HEK293T (cell line): ENCODE results near the gene AP4S1.

Experiments
- CTCF ChIA-PET: fragments of 350-600 bp; formaldehyde crosslinking; extraction: SDS; loops from one replicate; lab custom pipeline; 2021; ENCODE audit warnings: antibody characterized with exemption, inconsistent platforms; lab: Yijun Ruan, JAX
- POLR2A ChIA-PET: fragments of 350-600 bp; formaldehyde crosslinking; extraction: SDS; loops from one replicate; lab custom pipeline; 2020; ENCODE audit warnings: antibody characterized with exemption, inconsistent platforms; lab: Yijun Ruan, JAX
- DNase-seq: peaks from one replicate; pipeline ENCODE4 v3.0.0; 2012; ENCODE audit warnings: mixed read lengths; ENCODE audit errors: extremely low spot score
- ARNT ChIP-seq: fragments of 450-650 bp; IDR thresholded peaks from 2 replicates; pipeline ENCODE4 v1.6.1; 2017; ENCODE audit warnings: mild to moderate bottlenecking
- BHLHE40 ChIP-seq: fragments of 450-650 bp; IDR thresholded peaks from 2 replicates; pipeline ENCODE4 v1.6.1; 2016; ENCODE audit warnings: mild to moderate bottlenecking, moderate library complexity, borderline replicate concordance
- CTBP1 ChIP-seq: fragments of 450-650 bp; IDR thresholded peaks from 2 replicates; pipeline ENCODE4 v1.6.1; 2016; ENCODE audit warnings: borderline replicate concordance
- ELF4 ChIP-seq: fragments of 450-650 bp; IDR thresholded peaks from 2 replicates; pipeline ENCODE4 v1.6.1; 2017; ENCODE audit warnings: antibody characterized with exemption
- FOXA1 ChIP-seq: fragments of 450-650 bp; IDR thresholded peaks from 2 replicates; pipeline ENCODE4 v1.6.1; 2016; ENCODE audit warnings: mild to moderate bottlenecking
- FOXK2 ChIP-seq: fragments of 450-650 bp; IDR thresholded peaks from 2 replicates; pipeline ENCODE4 v1.6.1; 2016; ENCODE audit warnings: mild to moderate bottlenecking
- FOXM1 ChIP-seq: fragments of 450-650 bp; IDR thresholded peaks from 2 replicates; pipeline ENCODE4 v1.6.1; 2017; ENCODE audit warnings: mild to moderate bottlenecking, borderline replicate concordance
- HDGF ChIP-seq: fragments of 450-650 bp; IDR thresholded peaks from 2 replicates; pipeline ENCODE4 v1.6.1; 2017; ENCODE audit warnings: antibody characterized with exemption, borderline replicate concordance
- L3MBTL2 ChIP-seq: fragments of 450-650 bp; conservative IDR thresholded peaks from 2 replicates; pipeline ENCODE4 v1.6.1; 2016; ENCODE audit warnings: mild to moderate bottlenecking
- LEF1 ChIP-seq: fragments of 450-650 bp; IDR thresholded peaks from 2 replicates; pipeline ENCODE4 v1.6.1; 2017; ENCODE audit warnings: mild to moderate bottlenecking, borderline replicate concordance
- NFRKB ChIP-seq: fragments of 450-650 bp; IDR thresholded peaks from 2 replicates; pipeline ENCODE4 v1.6.1; 2016; ENCODE audit warnings: mild to moderate bottlenecking, moderate library complexity
- SP1 ChIP-seq: fragments of 450-650 bp; IDR thresholded peaks from 2 replicates; pipeline ENCODE4 v1.6.1; 2017
- SUZ12 ChIP-seq: fragments of 450-650 bp; IDR thresholded peaks from 2 replicates; pipeline ENCODE4 v1.6.1; 2016; ENCODE audit warnings: mild to moderate bottlenecking
- TARDBP ChIP-seq: fragments of 450-650 bp; IDR thresholded peaks from 2 replicates; pipeline ENCODE4 v1.6.1; 2016
- ZNF384 ChIP-seq: fragments of 450-650 bp; IDR thresholded peaks from 2 replicates; pipeline ENCODE4 v1.6.1; 2016
- TF ChIP-seq, protein P1 (sequence below): fragments of 450-650 bp; IDR thresholded peaks from 2 replicates; pipeline ENCODE4 v1.6.1; 2016

AP4S1 gene

DNA sequence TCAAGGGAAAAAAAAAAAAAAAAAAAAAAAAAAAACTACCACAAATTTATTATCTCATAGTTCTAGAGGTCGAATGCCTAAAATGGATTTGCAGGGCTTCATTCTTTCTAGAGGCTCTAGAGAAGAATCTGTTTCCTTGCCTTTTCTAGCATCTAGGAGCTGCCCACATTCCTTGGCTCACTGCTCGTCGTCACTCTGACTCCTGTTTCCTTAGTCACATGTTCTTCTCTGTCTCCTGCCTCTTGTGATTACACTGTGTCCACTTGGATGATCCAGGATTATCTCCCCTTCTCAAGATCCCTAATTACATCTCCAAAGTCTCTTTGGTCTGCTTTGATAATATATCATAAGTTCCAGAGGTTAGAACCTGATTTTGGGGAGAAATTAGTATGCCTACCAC, 93.4 kb downstream of the AP4S1 start:
- CTCF ChIA-PET: no interaction called here
- POLR2A ChIA-PET: no interaction called here
- no peak for TF ChIP-seq FOXM1
- no peak for DNase-seq

DNA sequence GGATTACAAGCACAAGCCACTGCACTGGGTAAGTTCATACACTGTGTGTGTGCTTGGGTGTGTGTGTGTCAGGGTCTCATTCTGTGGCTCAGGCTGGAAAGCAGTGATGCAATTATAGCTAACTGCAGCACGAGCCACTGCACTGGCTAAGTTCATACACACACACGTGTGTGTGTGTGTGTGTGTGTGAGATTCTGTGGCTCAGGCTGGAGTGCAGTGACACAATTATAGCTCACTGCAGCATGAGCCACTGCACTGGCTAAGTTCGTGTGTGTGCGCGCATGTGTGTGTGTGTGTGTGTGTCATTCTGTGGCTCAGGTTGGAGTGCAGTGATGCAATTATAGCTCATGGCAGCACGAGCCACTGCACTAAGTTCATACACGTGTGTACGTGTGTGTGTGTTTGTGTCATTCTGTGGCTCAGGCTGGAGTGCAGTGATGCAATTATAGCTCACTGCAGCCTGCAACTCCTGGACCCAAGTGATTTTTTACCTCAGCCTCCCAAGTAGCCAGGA, 96.7 kb downstream of the AP4S1 start:
- no peak for TF ChIP-seq HDGF
- no peak for TF ChIP-seq FOXK2
- TF ChIP-seq, protein P1, sequence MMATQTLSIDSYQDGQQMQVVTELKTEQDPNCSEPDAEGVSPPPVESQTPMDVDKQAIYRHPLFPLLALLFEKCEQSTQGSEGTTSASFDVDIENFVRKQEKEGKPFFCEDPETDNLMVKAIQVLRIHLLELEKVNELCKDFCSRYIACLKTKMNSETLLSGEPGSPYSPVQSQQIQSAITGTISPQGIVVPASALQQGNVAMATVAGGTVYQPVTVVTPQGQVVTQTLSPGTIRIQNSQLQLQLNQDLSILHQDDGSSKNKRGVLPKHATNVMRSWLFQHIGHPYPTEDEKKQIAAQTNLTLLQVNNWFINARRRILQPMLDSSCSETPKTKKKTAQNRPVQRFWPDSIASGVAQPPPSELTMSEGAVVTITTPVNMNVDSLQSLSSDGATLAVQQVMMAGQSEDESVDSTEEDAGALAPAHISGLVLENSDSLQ: no peak
- no peak for TF ChIP-seq BHLHE40
- no peak for TF ChIP-seq ARNT
- TF ChIP-seq ELF4: no peak
- TF ChIP-seq SUZ12: no peak
- TF ChIP-seq NFRKB: no peak
- no peak for TF ChIP-seq ZNF384
- no peak for TF ChIP-seq FOXA1
- TF ChIP-seq LEF1: no peak
- no peak for TF ChIP-seq L3MBTL2
- CTCF ChIA-PET: no interaction called here
- DNase-seq: no peak

DNA sequence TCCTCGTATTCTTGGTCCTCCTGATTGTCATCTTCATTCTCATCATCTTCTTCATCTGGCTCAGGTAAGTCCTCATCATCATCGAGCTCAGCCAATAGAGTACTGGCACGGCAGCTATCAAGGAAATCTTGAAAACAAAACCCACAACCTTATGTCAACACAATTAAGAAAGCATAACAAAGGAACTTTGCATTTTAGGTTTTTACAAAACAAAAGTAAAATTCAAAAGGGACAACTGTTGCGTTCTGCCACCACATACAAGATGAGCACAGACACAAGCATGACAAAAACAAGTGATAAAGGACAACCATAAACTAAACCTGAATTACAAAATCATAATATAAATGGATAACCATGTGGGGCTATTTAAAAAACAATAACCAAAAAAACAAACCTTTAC, 97.5 kb downstream of the AP4S1 start:
- DNase-seq: no peak
- ChIA-PET POLR2A (no interaction called here), CTCF (no interaction called here)
- TF ChIP-seq NFRKB (no peak), BHLHE40 (no peak), SP1 (no peak), ARNT (no peak), FOXA1 (no peak), FOXM1 (no peak)

More for the DNA sequence above, 96.7 kb downstream of the AP4S1 start:
- POLR2A ChIA-PET: no interaction called here

DNA sequence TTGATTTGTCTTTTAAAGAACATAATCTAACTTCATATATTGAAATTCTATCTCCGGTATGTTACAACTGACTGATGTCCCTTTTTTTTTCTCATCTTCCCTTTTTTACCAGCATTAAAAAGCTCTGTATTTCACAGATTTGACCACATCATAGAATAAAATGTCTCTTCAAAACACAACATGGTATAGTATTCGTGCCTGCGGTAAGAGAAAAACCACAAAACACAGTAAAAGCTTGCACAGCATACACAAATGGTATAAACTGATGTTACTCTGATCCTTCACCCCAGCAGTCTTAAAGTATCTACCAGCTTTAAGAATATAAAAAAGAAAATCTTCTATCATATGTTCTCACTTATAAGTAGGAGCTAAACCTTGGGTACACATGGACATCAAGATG, 98.7 kb downstream of the AP4S1 start:
- POLR2A ChIA-PET: no interaction called here
- DNase-seq: no peak
- no peak for TF ChIP-seq FOXM1
- TF ChIP-seq NFRKB: no peak
- no peak for TF ChIP-seq FOXK2
- TF ChIP-seq SUZ12: no peak
- CTCF ChIA-PET: no interaction called here

DNA sequence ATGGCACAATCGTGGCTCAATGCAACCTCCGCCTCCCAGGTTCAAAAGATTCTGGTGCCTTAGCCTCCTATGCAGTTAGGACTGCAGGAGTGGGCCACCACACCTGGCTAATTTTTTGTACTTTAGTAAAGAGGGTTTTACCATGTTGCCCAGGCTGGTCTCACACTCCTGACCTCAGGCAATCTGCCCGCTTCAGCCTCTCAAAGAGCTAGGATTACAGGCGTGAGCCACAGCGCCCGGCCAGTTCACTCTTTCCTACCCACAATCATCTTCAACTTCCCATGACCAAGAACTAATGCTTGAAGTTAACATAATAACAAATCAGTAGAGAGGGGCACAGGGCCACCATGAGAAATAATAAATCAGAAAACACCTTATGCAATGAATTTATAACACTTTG, 99.8 kb downstream of the AP4S1 start:
- POLR2A ChIA-PET: no interaction called here

DNA sequence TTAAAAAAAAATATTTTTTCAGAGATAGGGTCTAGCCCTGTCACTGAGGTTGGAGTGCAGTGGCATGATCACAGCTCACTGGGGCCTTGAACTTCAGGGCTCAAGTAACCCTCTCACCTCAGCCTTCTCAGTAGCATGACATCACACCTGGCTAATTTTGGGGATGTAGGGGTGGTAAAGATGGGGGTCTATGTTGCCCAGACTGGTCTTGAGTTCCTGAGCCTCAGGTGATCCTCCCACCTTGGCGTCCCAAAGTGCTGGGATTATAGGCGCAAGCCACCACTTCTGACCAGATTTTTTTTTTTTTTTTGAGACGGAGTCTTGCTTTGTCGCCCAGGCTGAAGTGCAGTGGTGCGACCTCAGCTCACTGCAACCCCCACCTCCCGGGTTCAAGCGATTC, 101.2 kb downstream of the AP4S1 start:
- no peak for DNase-seq
- TF ChIP-seq LEF1 (no peak), FOXK2 (no peak), HDGF (no peak), FOXM1 (no peak), FOXA1 (no peak), CTBP1 (no peak), NFRKB (no peak), SUZ12 (no peak)
- ChIA-PET POLR2A (no interaction called here), CTCF (no interaction called here)

More for the DNA sequence above, 99.8 kb downstream of the AP4S1 start:
- DNase-seq: no peak
- no peak for TF ChIP-seq SUZ12
- TF ChIP-seq FOXM1: no peak
- no peak for TF ChIP-seq HDGF
- TF ChIP-seq ELF4: no peak
- TF ChIP-seq, protein P1: no peak
- no peak for TF ChIP-seq ARNT
- no peak for TF ChIP-seq LEF1
- no peak for TF ChIP-seq TARDBP
- CTCF ChIA-PET: no interaction called here

DNA sequence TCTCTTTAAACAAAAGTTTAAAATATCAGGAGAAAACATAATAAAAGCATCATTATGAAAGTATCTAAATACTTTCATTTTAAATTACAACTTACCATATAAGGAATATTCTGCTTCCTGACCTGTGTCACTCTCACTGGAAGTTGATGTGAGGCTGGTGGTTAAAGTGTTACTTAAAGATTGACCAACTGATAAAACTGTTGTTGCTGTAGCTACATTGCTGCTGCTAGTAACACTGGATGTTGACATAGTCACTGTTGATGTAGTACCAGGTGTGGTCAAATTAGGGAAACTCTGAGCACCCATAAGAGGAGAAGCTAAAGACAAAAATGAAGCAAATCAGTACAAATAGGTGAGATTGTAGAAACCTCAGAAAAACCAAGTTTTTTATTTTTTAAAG, 102.2 kb downstream of the AP4S1 start:
- no peak for TF ChIP-seq LEF1
- TF ChIP-seq SP1: no peak
- TF ChIP-seq CTBP1: no peak
- no peak for TF ChIP-seq ZNF384
- no peak for TF ChIP-seq FOXM1
- TF ChIP-seq NFRKB: no peak
- TF ChIP-seq L3MBTL2: no peak
- TF ChIP-seq BHLHE40: no peak
- no peak for TF ChIP-seq ELF4
- TF ChIP-seq, protein P1: no peak
- TF ChIP-seq TARDBP: no peak
- no peak for TF ChIP-seq SUZ12
- TF ChIP-seq FOXA1: no peak
- no peak for TF ChIP-seq HDGF
- TF ChIP-seq FOXK2: no peak
- TF ChIP-seq ARNT: no peak
- CTCF ChIA-PET: interaction anchor here (0.7 kb wide), 1 partner anchor 1236 kb away, joined by 3 read pairs; no protein-coding TSS in a partner anchor

More for the DNA sequence above, 102.2 kb downstream of the AP4S1 start:
- POLR2A ChIA-PET: no interaction called here
- no peak for DNase-seq
